PC-3 (cell line): Measurements from ENCODE around the gene NRXN2.

Experiments
- EZH2 ChIP-seq: fragments of 300-600 bp; sonication (generic); IDR thresholded peaks from one replicate; pipeline ENCODE4 v1.6.1; 2017; ENCODE audit warnings: antibody characterized with exemption, mild to moderate bottlenecking, low read length; ENCODE audit not compliant: unreplicated experiment
- TF ChIP-seq, protein P1 (sequence below): fragments of 300-600 bp; sonication (generic); conservative IDR thresholded peaks from 2 replicates; pipeline ENCODE4 v1.5.1; 2017; ENCODE audit warnings: antibody characterized with exemption, low read depth, mild to moderate bottlenecking, low read length

DNA sequence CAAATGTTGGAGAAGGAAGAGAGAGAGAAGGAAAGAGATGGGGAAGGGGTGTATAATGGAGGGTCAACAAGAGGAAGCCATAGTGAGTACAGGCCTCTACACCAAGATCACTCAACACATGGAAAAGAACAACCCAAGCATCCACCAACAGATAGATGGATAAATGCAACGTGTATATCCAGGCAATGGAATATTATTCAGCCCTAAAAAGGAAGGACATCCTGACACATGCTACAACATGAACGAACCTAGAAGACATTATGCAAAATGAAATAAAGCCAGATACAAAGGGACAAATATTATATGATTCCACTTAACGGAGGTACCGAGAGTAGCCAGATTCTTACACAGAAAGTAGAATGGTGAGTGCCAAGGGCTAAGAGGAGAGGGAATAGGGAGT is 59.3 kb downstream of the NRXN2 start:
- TF ChIP-seq, protein P1, sequence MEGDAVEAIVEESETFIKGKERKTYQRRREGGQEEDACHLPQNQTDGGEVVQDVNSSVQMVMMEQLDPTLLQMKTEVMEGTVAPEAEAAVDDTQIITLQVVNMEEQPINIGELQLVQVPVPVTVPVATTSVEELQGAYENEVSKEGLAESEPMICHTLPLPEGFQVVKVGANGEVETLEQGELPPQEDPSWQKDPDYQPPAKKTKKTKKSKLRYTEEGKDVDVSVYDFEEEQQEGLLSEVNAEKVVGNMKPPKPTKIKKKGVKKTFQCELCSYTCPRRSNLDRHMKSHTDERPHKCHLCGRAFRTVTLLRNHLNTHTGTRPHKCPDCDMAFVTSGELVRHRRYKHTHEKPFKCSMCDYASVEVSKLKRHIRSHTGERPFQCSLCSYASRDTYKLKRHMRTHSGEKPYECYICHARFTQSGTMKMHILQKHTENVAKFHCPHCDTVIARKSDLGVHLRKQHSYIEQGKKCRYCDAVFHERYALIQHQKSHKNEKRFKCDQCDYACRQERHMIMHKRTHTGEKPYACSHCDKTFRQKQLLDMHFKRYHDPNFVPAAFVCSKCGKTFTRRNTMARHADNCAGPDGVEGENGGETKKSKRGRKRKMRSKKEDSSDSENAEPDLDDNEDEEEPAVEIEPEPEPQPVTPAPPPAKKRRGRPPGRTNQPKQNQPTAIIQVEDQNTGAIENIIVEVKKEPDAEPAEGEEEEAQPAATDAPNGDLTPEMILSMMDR, result no peak
- TF ChIP-seq EZH2, result no peak
